A549 (cell line): Measurements from ENCODE around the gene TBC1D16.
"Not testable (repeated sequence)": the region's sequence is repeated elsewhere in the genome, so short reads cannot be mapped to it uniquely, and the experiment has no call there.

Experiments
- ESRRA ChIP-seq: fragments of 150-350 bp; IDR thresholded peaks from 2 replicates; pipeline ENCODE4 v1.6.1; 2014; ENCODE audit warnings: mild to moderate bottlenecking, low read length, borderline replicate concordance
- HOXA7 ChIP-seq: fragments of 250-450 bp; sonication (Bioruptor Pico); IDR thresholded peaks from 2 replicates; pipeline ENCODE4 v1.5.0; 2020; ENCODE audit warnings: mild to moderate bottlenecking, moderate library complexity
- JUN ChIP-seq, 2 experiments: fragments of >200 bp; sonication (Bioruptor Twin); formaldehyde crosslinking; IDR thresholded peaks; 2 replicates in 1 of 2; 3 replicates in 1 of 2; pipeline ENCODE4 v1.6.1; 2016 to 2017
- MAFK ChIP-seq: fragments of 450-650 bp; IDR thresholded peaks from 2 replicates; pipeline ENCODE4 v1.6.1; 2014; ENCODE audit not compliant: partially characterized antibody
- POLR2A ChIP-seq: IDR thresholded peaks from 2 replicates; pipeline ENCODE4 v1.6.1; 2012; ENCODE audit warnings: mild to moderate bottlenecking, low read length
- ZFP36 ChIP-seq: fragments of 450-650 bp; IDR thresholded peaks from 2 replicates; pipeline ENCODE4 v1.6.1; 2014; ENCODE audit warnings: borderline replicate concordance; ENCODE audit not compliant: partially characterized antibody
- TF ChIP-seq, protein P1 (sequence below): fragments of >200 bp; sonication (Bioruptor Twin); formaldehyde crosslinking; IDR thresholded peaks from 3 replicates; pipeline ENCODE4 v1.5.1; 2016

DNA sequence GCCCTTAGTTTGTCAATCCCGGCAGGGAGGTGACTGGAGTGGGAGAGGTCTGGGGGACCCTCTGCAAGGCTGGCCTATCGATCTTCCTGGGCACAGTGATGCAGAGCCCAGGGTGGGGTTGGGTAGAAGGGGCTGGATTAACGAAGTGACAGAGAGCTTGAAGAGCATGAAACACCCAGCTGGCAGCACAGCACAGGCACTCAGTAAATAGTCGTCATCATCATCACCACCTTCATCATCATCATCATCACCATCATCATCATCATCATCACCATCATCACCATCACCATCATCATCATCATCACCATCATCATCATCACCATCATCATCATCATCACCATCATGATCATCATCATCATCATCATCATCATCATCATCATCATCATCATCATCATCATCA is 142.2 kb downstream of the TBC1D16 start:
- not testable (repeated sequence) for TF ChIP-seq POLR2A; ESRRA; ZFP36; MAFK; HOXA7 (CRISPR knock-in tag); JUN (IDR thresholded peaks at IDR 0.05)
- TF ChIP-seq, protein P1, sequence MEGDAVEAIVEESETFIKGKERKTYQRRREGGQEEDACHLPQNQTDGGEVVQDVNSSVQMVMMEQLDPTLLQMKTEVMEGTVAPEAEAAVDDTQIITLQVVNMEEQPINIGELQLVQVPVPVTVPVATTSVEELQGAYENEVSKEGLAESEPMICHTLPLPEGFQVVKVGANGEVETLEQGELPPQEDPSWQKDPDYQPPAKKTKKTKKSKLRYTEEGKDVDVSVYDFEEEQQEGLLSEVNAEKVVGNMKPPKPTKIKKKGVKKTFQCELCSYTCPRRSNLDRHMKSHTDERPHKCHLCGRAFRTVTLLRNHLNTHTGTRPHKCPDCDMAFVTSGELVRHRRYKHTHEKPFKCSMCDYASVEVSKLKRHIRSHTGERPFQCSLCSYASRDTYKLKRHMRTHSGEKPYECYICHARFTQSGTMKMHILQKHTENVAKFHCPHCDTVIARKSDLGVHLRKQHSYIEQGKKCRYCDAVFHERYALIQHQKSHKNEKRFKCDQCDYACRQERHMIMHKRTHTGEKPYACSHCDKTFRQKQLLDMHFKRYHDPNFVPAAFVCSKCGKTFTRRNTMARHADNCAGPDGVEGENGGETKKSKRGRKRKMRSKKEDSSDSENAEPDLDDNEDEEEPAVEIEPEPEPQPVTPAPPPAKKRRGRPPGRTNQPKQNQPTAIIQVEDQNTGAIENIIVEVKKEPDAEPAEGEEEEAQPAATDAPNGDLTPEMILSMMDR, result not testable (repeated sequence)
